Activated CD8-positive, alpha-beta memory T cell treated with anti-CD3 and anti-CD28 coated beads for 36 hours (primary cell): ENCODE measurements around the gene BEX2. TPM values are rescaled to one million over a fixed set of nuclear protein-coding genes. Genes with fewer than 3 reads are reported as not detected.

Source experiments
- CTCF ChIA-PET: fragments of 350-600 bp; sonication (Branson Sonifier 250); formaldehyde crosslinking; loops from one replicate; lab custom pipeline; 2021; ENCODE audit warnings: antibody characterized with exemption; lab: Charles Lee
- POLR2A ChIA-PET: fragments of 350-600 bp; sonication (Branson Sonifier 250); formaldehyde crosslinking; loops from one replicate; lab custom pipeline; 2021; ENCODE audit warnings: antibody characterized with exemption; lab: Charles Lee
- total RNA-seq, 2 experiments: library from RNA; stranded (reverse); gene quantifications; one replicate each; pipeline ENCODE4 v1.2.3, GENCODE V29; 2021

Gene BEX2
- total RNA-seq, 2 experiments from 2014 or later: 7.0 to 8.2 TPM

DNA sequence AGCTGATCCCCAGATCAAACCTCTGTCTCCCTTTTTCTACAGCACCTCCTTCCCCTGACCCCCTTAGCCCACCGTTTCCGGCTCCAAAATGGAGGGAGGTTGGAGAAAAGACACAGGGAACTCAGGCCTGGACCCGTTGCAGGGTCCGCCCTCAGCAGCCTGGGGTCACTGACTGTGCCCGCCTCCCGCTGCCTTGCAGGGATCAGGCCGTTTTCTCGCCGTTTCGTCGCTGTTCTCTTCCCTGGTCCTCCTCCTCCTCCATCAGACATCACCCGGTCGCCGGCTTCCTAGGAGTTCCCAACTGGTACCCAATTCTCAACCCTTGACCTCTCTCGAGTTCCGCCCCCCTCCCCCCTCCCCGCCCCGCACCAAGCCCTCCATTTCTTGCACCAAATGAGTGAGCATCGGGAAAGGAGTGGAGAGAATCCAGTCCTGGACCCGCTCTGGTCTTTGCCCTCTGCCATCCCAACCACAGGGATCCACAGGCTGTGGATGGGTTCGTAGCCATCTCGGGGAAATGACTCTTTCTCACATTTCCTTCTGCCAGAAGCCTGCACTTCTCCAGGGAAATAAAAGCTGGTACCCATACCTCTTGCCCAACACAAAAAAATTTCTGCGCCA lies 34.7 kb downstream of the BEX2 start:
- ChIA-PET POLR2A (no interaction called here), CTCF (no interaction called here)

DNA sequence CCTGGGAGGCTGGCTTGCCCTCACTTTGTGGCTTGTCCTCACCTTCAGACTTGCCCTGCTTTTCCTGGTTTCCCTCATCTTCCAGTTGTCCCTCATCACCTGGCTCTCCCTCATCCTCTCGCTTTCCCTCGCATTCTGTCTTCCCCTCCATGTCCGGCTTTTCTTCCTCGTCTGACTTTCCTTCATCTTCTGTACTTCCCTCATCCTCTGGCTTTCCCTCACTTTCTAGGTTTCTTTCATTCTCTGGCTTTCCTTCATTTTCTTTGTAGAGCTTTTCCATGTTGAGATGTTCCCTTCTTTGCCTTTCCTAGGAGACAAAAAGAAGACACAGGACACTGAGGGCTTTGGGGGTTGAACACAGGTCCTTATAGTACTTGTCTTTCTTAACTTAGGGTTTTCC lies 36.5 kb downstream of the BEX2 start:
- ChIA-PET CTCF (no interaction called here), POLR2A (no interaction called here)

Other genes starting within 250 kb of the BEX2 start
- under 1 TPM; 0.23 to 0.44 TPM for gene BEX1, start 246.8 kb downstream of the BEX2 start, total RNA-seq
- gene NXF3, start 217.8 kb downstream of the BEX2 start, total RNA-seq: not detected
- 10 to 100 TPM; 12.2 to 12.8 TPM for gene BEX4, start 95.9 kb downstream of the BEX2 start, total RNA-seq
- 10 to 100 TPM; 26.1 to 27.5 TPM for gene TCEAL8, start 55.8 kb downstream of the BEX2 start, total RNA-seq
- gene TCEAL5, start 34.2 kb downstream of the BEX2 start, total RNA-seq: not detected
- not detected for gene TCEAL7, start 19.2 kb upstream of the BEX2 start, total RNA-seq
- 1 to 10 TPM; 4.4 to 5.5 TPM for gene TCEAL9, start 45.5 kb upstream of the BEX2 start, total RNA-seq
- 10 to 100 TPM; 11.7 to 13.0 TPM for gene BEX3, start 65.5 kb upstream of the BEX2 start, total RNA-seq
- under 1 TPM; 0.10 to 0.25 TPM for gene RAB40A, start 208.5 kb upstream of the BEX2 start, total RNA-seq